ENCODE data around the gene NR1I2. TPM values are rescaled to one million over a fixed set of nuclear protein-coding genes. Genes with fewer than 3 reads are reported as not detected.

The NR1I2 gene
- total and polyA plus RNA-seq, 2 experiments from 2014 or later, result 0.06 TPM; not detected in 1

DNA sequence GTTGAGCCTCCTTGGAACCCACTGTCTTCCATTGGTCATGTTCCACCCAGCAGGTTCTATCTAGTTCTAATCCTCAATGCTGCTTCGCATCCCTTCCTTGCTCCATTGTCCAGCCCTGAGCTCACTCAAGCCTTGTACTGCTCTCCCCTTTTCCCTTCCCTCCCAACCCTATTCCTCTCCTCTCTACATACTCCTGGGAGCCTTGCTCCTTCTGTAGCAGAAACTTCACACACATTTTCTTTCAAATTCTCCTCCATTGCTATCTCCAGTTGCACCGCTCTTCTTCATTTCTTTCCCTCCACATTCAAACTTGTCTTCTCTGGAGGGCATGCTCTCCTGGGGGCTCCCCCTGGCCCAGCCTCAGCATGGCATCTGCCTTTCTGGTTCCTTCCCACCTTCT, 14.5 kb downstream of the NR1I2 start:
- no peak overlapping the region for H3K27ac ChIP-seq
- no peaks in the 10 kb centered on the region for H3K9me2 ChIP-seq (ENCODE audit: insufficient read depth)
- TF ChIP-seq EZH2 (IDR thresholded peaks at IDR 0.05; ENCODE audit: insufficient read depth, poor library complexity, severe bottlenecking), result no peak
- TF ChIP-seq EZH2phosphoT487 (IDR thresholded peaks at IDR 0.05; ENCODE audit: insufficient read depth, low read depth), result no peak
- no peaks in the 10 kb centered on the region for H3F3A ChIP-seq (ENCODE audit: insufficient read depth)
- H3K79me2 ChIP-seq (ENCODE audit: insufficient read depth), result no peaks in the 10 kb centered on the region
- H4K20me1 ChIP-seq (ENCODE audit: insufficient read depth), result no peaks in the 10 kb centered on the region
- no peak overlapping the region for H3K4me3 ChIP-seq
- no peak overlapping the region for H3K4me2 ChIP-seq (ENCODE audit: unreplicated experiment)
- no peak overlapping the region for H2AFZ ChIP-seq
- no peaks in the 10 kb centered on the region for H3K9me3 ChIP-seq (ENCODE audit: low read depth)
- H3K27me3 ChIP-seq (replicated peaks; ENCODE audit: insufficient read depth), result peaks cover 16% of the 10 kb centered on the region; the same call in 1 of the 2 replicates
- DNase-seq, result no peak
- H3K4me1 ChIP-seq (ENCODE audit: insufficient read depth), result no peaks in the 10 kb centered on the region
- H3K9ac ChIP-seq, result no peak overlapping the region
- H3K36me3 ChIP-seq (ENCODE audit: low read depth), result no peaks in the 10 kb centered on the region
- WGBS, 2 experiments (ENCODE audit: low coverage in 1 of 2, low lambda C conversion rate in 2 of 2, missing lambda C conversion rate in 2 of 2), result 83 to 98% methylated on average over 2 of the region's 2 CpGs
- in situ Hi-C loops (cut with MboI), result no loop called here

DNA sequence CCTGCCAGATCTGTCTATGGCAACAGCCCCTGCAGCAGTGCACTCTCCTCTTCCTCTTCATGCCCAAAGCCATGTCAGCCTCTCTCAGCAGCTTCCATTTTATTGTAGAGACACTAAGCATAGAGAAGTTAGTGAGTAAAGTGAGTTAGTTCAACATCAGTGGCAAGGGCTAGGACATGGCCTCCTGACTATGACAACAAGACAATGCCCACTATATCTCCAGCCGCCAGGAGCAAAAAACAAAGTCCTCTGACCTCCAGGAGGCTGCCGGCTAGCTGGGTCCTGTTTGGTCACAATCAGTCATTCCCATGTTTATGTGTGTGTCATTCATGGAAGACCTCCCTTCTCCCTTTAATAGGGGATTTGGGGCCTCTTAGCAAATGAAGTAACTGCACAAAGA, 14.9 kb downstream of the NR1I2 start:
- Histone ChIP-seq H4K20me1 (ENCODE audit: insufficient read depth) (no peaks in the 10 kb centered on the region), H3K4me2 (ENCODE audit: unreplicated experiment) (no peak overlapping the region), H3K9me2 (ENCODE audit: insufficient read depth) (no peaks in the 10 kb centered on the region), H3F3A (ENCODE audit: insufficient read depth) (no peaks in the 10 kb centered on the region), H3K9ac (no peak overlapping the region), H3K9me3 (ENCODE audit: low read depth) (no peaks in the 10 kb centered on the region), H3K4me1 (ENCODE audit: insufficient read depth) (no peaks in the 10 kb centered on the region), H3K36me3 (ENCODE audit: low read depth) (no peaks in the 10 kb centered on the region), H3K27ac (no peak overlapping the region), H3K27me3 (replicated peaks; ENCODE audit: insufficient read depth) (peaks cover 19% of the 10 kb centered on the region; the same call in 1 of the 2 replicates), H3K4me3 (no peak overlapping the region), H3K79me2 (ENCODE audit: insufficient read depth) (no peaks in the 10 kb centered on the region), H2AFZ (no peak overlapping the region)
- TF ChIP-seq EZH2phosphoT487 (IDR thresholded peaks at IDR 0.05; ENCODE audit: insufficient read depth, low read depth) (no peak), EZH2 (IDR thresholded peaks at IDR 0.05; ENCODE audit: insufficient read depth, poor library complexity, severe bottlenecking) (no peak)
- no peak for DNase-seq
- WGBS, 2 experiments (ENCODE audit: low coverage in 1 of 2, low lambda C conversion rate in 2 of 2, missing lambda C conversion rate in 2 of 2), result 63 to 85% methylated on average over 2 of the region's 2 CpGs
- in situ Hi-C loops (cut with MboI), result no loop called here

DNA sequence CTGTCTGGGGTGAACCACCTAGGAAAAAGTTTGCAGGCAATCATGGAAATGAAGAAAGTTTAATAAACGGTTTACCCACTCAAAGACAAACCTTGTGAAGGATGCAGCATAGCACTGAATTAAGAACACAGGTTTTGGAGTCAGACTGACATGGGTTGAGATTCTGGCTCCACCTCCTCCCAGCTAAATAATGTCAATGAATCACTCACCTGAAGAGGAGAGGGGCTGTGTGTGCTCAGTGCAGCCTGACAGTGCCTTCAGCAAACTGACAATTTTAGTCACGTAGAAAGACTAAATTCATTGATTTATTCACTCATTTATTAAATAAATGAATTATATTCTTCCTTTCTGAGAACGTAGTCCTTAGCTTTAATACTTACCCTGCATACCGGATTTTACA, 18.9 kb downstream of the NR1I2 start:
- Histone ChIP-seq H3K27me3 (replicated peaks; ENCODE audit: insufficient read depth) (peaks cover 21% of the 10 kb centered on the region; the same call in 1 of the 2 replicates), H3K27ac (no peak overlapping the region), H3K9me3 (ENCODE audit: low read depth) (no peaks in the 10 kb centered on the region), H3K4me2 (ENCODE audit: unreplicated experiment) (no peak overlapping the region), H2AFZ (no peak overlapping the region), H3K79me2 (ENCODE audit: insufficient read depth) (no peaks in the 10 kb centered on the region), H3K4me3 (no peak overlapping the region), H3K4me1 (ENCODE audit: insufficient read depth) (no peaks in the 10 kb centered on the region), H3K9ac (no peak overlapping the region), H4K20me1 (ENCODE audit: insufficient read depth) (no peaks in the 10 kb centered on the region), H3K36me3 (ENCODE audit: low read depth) (no peaks in the 10 kb centered on the region), H3K9me2 (ENCODE audit: insufficient read depth) (no peaks in the 10 kb centered on the region), H3F3A (ENCODE audit: insufficient read depth) (no peaks in the 10 kb centered on the region)
- 37 to 42% methylated on average over 4 of the region's 4 CpGs for WGBS, 2 experiments (ENCODE audit: low coverage in 1 of 2, low lambda C conversion rate in 2 of 2, missing lambda C conversion rate in 2 of 2)
- DNase-seq, result no peak
- no peak for TF ChIP-seq EZH2 (IDR thresholded peaks at IDR 0.05; ENCODE audit: insufficient read depth, poor library complexity, severe bottlenecking)
- in situ Hi-C loops (cut with MboI), result no loop called here

DNA sequence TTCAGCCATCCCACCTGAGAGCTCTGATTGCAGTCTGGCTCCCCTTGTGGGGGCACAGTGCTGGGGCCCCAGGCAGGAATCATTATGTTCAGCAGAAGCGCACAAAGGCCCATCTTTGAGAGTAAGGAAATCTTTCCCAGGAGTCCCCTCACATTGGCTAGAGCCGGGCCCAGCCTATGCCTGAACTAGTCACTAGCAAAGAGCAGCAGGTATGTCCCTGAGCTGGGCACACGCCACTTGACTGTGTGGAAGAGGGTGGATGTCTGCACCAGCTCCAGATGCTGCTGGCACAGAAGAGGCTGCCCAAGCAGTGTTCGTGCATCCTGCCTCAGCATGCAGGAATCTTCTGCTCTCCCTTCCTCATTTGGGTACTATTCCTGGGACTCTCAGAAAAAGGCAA, 26.3 kb downstream of the NR1I2 start:
- H3K4me1 ChIP-seq (ENCODE audit: insufficient read depth), result no peaks in the 10 kb centered on the region
- no peaks in the 10 kb centered on the region for H3K79me2 ChIP-seq (ENCODE audit: insufficient read depth)
- H3K4me2 ChIP-seq (ENCODE audit: unreplicated experiment), result no peak overlapping the region
- in situ Hi-C loops (cut with MboI), result no loop called here
- WGBS, 2 experiments (ENCODE audit: low coverage in 1 of 2, low lambda C conversion rate in 2 of 2, missing lambda C conversion rate in 2 of 2), result 88 to 92% methylated on average over 4 of the region's 4 CpGs
- H3F3A ChIP-seq (ENCODE audit: insufficient read depth), result 0 out of 2 replicates have a peak, but pooled peaks cover 5% of the 10 kb centered on the region
- H3K9me2 ChIP-seq (ENCODE audit: insufficient read depth), result no peaks in the 10 kb centered on the region
- no peak overlapping the region for H3K4me3 ChIP-seq
- no peaks in the 10 kb centered on the region for H4K20me1 ChIP-seq (ENCODE audit: insufficient read depth)
- H2AFZ ChIP-seq, result no peak overlapping the region
- no peak overlapping the region for H3K27ac ChIP-seq
- no peak for TF ChIP-seq EZH2phosphoT487 (IDR thresholded peaks at IDR 0.05; ENCODE audit: insufficient read depth, low read depth)
- no peak for TF ChIP-seq EZH2 (IDR thresholded peaks at IDR 0.05; ENCODE audit: insufficient read depth, poor library complexity, severe bottlenecking)
- no peak overlapping the region for H3K9ac ChIP-seq
- DNase-seq, result no peak
- H3K9me3 ChIP-seq (ENCODE audit: low read depth), result no peaks in the 10 kb centered on the region
- no peaks in the 10 kb centered on the region for H3K36me3 ChIP-seq (ENCODE audit: low read depth)
- H3K27me3 ChIP-seq (replicated peaks; ENCODE audit: insufficient read depth), result no peaks in the 10 kb centered on the region

DNA sequence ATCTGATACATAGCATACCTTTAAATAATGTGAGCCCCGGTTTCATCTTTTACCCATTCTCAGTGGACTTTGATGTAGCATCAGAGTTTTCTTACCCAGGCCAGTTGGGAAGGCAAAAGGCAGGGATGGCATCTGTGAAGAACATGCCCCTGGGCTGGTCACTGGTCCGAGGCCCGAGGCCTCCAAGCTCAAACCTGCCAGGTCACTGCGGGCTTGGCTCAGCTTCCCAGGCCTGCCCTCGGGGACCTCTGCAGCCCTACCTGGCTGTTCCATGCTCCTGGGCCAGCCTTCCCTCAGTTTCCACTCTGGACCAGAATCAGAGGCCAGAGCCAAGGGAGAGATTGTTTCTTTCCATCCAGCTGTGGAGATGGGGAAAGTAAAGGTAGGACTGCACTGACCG, 26.9 kb downstream of the NR1I2 start:
- in situ Hi-C loops (cut with MboI), result no loop called here
- no peak for DNase-seq
- WGBS, 2 experiments (ENCODE audit: low coverage in 1 of 2, low lambda C conversion rate in 2 of 2, missing lambda C conversion rate in 2 of 2), result 80 to 83% methylated on average over 6 of the region's 6 CpGs

More for the DNA sequence above, 26.9 kb downstream of the NR1I2 start:
- no peaks in the 10 kb centered on the region for H4K20me1 ChIP-seq (ENCODE audit: insufficient read depth)
- no peak overlapping the region for H3K27ac ChIP-seq
- no peak overlapping the region for H2AFZ ChIP-seq
- H3K4me3 ChIP-seq, result no peak overlapping the region
- H3K79me2 ChIP-seq (ENCODE audit: insufficient read depth), result no peaks in the 10 kb centered on the region
- H3K9me2 ChIP-seq (ENCODE audit: insufficient read depth), result no peaks in the 10 kb centered on the region
- H3K4me2 ChIP-seq (ENCODE audit: unreplicated experiment), result no peak overlapping the region
- H3K36me3 ChIP-seq (ENCODE audit: low read depth), result no peaks in the 10 kb centered on the region
- H3K4me1 ChIP-seq (ENCODE audit: insufficient read depth), result no peaks in the 10 kb centered on the region
- no peak overlapping the region for H3K9ac ChIP-seq
- H3K27me3 ChIP-seq (replicated peaks; ENCODE audit: insufficient read depth), result no peaks in the 10 kb centered on the region
- TF ChIP-seq EZH2 (IDR thresholded peaks at IDR 0.05; ENCODE audit: insufficient read depth, poor library complexity, severe bottlenecking) (no peak), EZH2phosphoT487 (IDR thresholded peaks at IDR 0.05; ENCODE audit: insufficient read depth, low read depth) (no peak)
- H3F3A ChIP-seq (ENCODE audit: insufficient read depth), result 0 out of 2 replicates have a peak, but pooled peaks cover 5% of the 10 kb centered on the region
- no peaks in the 10 kb centered on the region for H3K9me3 ChIP-seq (ENCODE audit: low read depth)

Data from GM23248 (cell line).